ENCODE measurements around the gene PRKG1. TPM values are rescaled to one million over a fixed set of nuclear protein-coding genes. Genes with fewer than 3 reads are reported as not detected.

The PRKG1 gene
- total RNA-seq, 4 donors from 2014 or later = 26.5 to 72.3 (median 58.1) TPM

DNA sequence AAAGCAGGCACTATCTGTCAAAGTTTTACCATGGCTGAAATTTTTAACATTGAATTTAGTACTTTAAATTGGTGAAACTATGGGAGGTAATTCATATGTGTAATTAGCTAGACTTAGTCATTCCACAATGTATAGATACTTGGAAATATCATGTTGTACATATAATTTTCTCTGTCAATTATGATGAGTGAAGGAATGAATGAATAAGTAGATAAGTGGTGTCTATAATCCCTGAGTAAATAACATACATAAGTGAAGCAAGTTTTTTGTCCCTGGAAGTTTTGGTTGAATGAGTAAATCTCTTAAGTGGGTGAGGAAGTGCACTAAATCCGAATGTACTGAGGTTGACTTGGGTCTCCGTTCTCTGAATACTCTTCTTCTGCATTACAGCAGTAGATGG is 424.1 kb downstream of the PRKG1 start:
- Histone ChIP-seq H3K27me3 (no peaks in the 10 kb centered on the region), H3K9me3 (no peaks in the 10 kb centered on the region), H3K4me3 (replicated peaks in 1 of 3) (no peak overlapping the region), H3K27ac (no peak overlapping the region), H3K4me1 (peaks cover 5 to 6% of the 10 kb centered on the region in 2 donors), H3K36me3 (no peaks in the 10 kb centered on the region)
- no peak for DNase-seq
- intact Hi-C loops (cut with DNase I) = no loop called here
- WGBS, 2 donors = 71 to 80% methylated on average over 2 of the region's 2 CpGs
- TF ChIP-seq POLR2A (IDR thresholded peaks at IDR 0.05) = no peak

DNA sequence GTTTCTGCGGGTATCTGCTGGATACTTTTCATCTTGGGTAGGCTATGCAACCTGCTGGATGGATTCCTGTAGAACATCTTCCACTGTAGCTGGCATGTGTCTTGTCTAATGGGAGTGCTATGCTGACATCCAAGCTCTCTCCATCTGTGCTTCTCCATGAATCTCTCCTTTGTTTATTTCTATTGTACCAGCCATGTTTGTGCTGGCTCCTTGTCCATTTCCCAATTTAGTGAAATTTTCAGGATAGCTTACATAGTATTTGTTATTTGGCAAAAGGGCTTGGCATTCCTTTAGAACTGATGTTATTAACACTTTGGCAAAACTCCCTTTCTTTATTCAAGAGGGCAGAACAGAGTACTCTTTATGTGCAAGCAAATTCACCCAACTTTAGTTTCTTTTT is 427.1 kb downstream of the PRKG1 start:
- 88 to 100% methylated on average over 1 of the region's 1 CpG for WGBS, 2 donors
- Histone ChIP-seq H3K4me3 (replicated peaks in 1 of 3) (no peak overlapping the region), H3K27ac (no peak overlapping the region), H3K27me3 (no peaks in the 10 kb centered on the region), H3K9me3 (no peaks in the 10 kb centered on the region), H3K36me3 (no peaks in the 10 kb centered on the region), H3K4me1 (peaks cover 5 to 6% of the 10 kb centered on the region in 2 donors)
- no peak for DNase-seq
- TF ChIP-seq POLR2A (IDR thresholded peaks at IDR 0.05) = no peak
- TF ChIP-seq, protein P1, sequence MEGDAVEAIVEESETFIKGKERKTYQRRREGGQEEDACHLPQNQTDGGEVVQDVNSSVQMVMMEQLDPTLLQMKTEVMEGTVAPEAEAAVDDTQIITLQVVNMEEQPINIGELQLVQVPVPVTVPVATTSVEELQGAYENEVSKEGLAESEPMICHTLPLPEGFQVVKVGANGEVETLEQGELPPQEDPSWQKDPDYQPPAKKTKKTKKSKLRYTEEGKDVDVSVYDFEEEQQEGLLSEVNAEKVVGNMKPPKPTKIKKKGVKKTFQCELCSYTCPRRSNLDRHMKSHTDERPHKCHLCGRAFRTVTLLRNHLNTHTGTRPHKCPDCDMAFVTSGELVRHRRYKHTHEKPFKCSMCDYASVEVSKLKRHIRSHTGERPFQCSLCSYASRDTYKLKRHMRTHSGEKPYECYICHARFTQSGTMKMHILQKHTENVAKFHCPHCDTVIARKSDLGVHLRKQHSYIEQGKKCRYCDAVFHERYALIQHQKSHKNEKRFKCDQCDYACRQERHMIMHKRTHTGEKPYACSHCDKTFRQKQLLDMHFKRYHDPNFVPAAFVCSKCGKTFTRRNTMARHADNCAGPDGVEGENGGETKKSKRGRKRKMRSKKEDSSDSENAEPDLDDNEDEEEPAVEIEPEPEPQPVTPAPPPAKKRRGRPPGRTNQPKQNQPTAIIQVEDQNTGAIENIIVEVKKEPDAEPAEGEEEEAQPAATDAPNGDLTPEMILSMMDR (IDR thresholded peaks at IDR 0.05) = no peak
- intact Hi-C loops (cut with DNase I) = no loop called here

- intact Hi-C loops (cut with DNase I) = no loop called here
- no peaks in the 10 kb centered on the region for H3K36me3 ChIP-seq
- peaks cover 5 to 6% of the 10 kb centered on the region in 2 donors for H3K4me1 ChIP-seq
- no peak for DNase-seq
- no peak overlapping the region for H3K4me3 ChIP-seq (replicated peaks in 1 of 3)
- no peak overlapping the region for H3K27ac ChIP-seq
- TF ChIP-seq POLR2A (IDR thresholded peaks at IDR 0.05) = no peak
- TF ChIP-seq, protein P1 (IDR thresholded peaks at IDR 0.05) = no peak
- 88 to 100% methylated on average over 1 of the region's 1 CpG for WGBS, 2 donors
- H3K9me3 ChIP-seq = no peaks in the 10 kb centered on the region
- no peaks in the 10 kb centered on the region for H3K27me3 ChIP-seq
These were observed 427.8 kb downstream of the PRKG1 start for GRCh38 chr10:51502124-51502523.

DNA sequence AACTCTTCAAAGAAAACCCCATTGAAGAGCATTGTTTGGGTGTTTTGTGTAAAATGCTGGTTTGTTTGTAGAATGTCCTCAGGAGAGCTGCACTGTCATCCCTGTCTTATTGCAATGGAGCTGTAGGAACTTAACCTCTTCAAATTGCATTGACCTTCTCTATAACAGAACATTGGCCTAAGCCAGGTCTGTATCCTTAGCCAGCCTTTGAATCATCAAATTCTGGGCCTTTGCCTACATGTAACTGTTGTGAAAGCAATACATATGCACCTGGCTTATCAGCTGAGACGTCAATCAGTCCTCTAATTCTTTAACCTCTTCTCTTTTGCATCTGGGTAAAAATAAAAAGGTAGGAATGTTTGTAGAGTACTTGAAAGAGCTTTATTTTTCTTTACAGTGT is 429.1 kb downstream of the PRKG1 start:
- Histone ChIP-seq H3K4me3 (replicated peaks in 1 of 3) (no peak overlapping the region), H3K27me3 (no peaks in the 10 kb centered on the region), H3K27ac (no peak overlapping the region), H3K36me3 (no peaks in the 10 kb centered on the region), H3K9me3 (no peaks in the 10 kb centered on the region), H3K4me1 (peaks cover 5 to 6% of the 10 kb centered on the region in 2 donors)
- 72 to 92% methylated on average over 1 of the region's 1 CpG for WGBS, 2 donors
- intact Hi-C loops (cut with DNase I) = no loop called here
- no peak for TF ChIP-seq POLR2A (IDR thresholded peaks at IDR 0.05)
- TF ChIP-seq, protein P1 (IDR thresholded peaks at IDR 0.05) = no peak
- DNase-seq = no peak

GRCh38 chr10:51507476-51507875 is 433.2 kb downstream of the PRKG1 start:
- Histone ChIP-seq H3K36me3 (no peaks in the 10 kb centered on the region), H3K4me3 (replicated peaks in 1 of 3) (no peak overlapping the region), H3K27ac (no peak overlapping the region), H3K9me3 (no peaks in the 10 kb centered on the region), H3K27me3 (no peaks in the 10 kb centered on the region), H3K4me1 (no peaks in the 10 kb centered on the region)
- WGBS, 2 donors = 60 to 73% methylated on average over 3 of the region's 3 CpGs
- no peak for DNase-seq
- TF ChIP-seq POLR2A (IDR thresholded peaks at IDR 0.05) = no peak
- TF ChIP-seq, protein P1 (IDR thresholded peaks at IDR 0.05) = no peak
- intact Hi-C loops (cut with DNase I) = no loop called here

DNA sequence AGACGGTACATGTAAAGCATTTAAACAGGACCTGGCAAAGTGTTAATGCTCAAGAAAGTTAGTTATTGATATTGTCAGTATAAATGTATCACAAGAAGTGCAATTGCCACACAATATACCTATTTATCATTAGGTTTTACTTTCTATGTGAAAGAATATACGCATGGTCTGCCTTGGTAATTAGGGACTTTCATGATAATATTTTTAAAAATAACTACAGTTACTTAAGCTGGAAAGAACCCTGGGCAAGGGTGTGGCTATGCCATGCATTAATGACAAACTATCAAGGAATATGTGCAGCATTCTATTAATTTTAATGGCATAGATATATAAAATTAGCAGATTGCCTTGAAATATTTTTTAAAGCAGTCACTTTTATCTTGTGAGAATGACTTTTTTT is 433.9 kb downstream of the PRKG1 start:
- Histone ChIP-seq H3K4me1 (no peaks in the 10 kb centered on the region), H3K27me3 (no peaks in the 10 kb centered on the region), H3K4me3 (replicated peaks in 1 of 3) (no peak overlapping the region), H3K9me3 (no peaks in the 10 kb centered on the region), H3K36me3 (no peaks in the 10 kb centered on the region), H3K27ac (no peak overlapping the region)
- intact Hi-C loops (cut with DNase I) = no loop called here
- TF ChIP-seq POLR2A (IDR thresholded peaks at IDR 0.05) = no peak
- TF ChIP-seq, protein P1 (IDR thresholded peaks at IDR 0.05) = no peak
- no peak for DNase-seq
- 92 to 98% methylated on average over 2 of the region's 2 CpGs for WGBS, 2 donors
